Stomach (tissue), 8 donors: ENCODE results near the gene JAGN1. TPM values are rescaled to one million over a fixed set of nuclear protein-coding genes. Genes with fewer than 3 reads are reported as not detected.

ENCODE experiments used
- polyA plus RNA-seq, 3 donors: library from polyadenylated mRNA; stranded (reverse); fragments of 200-250 nt; gene quantifications; one replicate each; pipeline ENCODE4 v1.2.3, GENCODE V29; 2013
- small RNA-seq, 4 donors: library from RNA; depleted of rRNA; stranded (forward); fragments of <200 nt; gene quantifications; one replicate each; pipeline ENCODE3, GENCODE V24; 2016
- total RNA-seq, 5 donors: library from RNA; depleted of rRNA; stranded (reverse); fragments of >200 nt; gene quantifications; one replicate each; pipeline versions ENCODE4 v1.1.0 to v1.2.3, GENCODE V29; 2014 to 2016
- donor health status: healthy with polysubstance abuse.
- donor health status: Bipolar disorder and iron deficiency.
- donor health status: healthy.

JAGN1 gene
- total and polyA plus RNA-seq, 8 donors = 9.4 to 56.6 (median 26.5) TPM; not detected in 1

Small RNA genes lying within 50 kb of the gene (small RNA-seq; reads per million reads assigned to genes)
- gene RNU6-882P = 0 reads per million in 4 donors

Other genes with a start within 250 kb of the JAGN1 start
- 100 to 1,000 TPM in 1 of 5 donors, 10 to 100 TPM in 3, under 1 TPM in 1; 0.58 to 103 (median 35.2) TPM for gene MTMR14, start 241.1 kb upstream of the JAGN1 start, total RNA-seq
- 10 to 100 TPM; 18.6 to 30.7 (median 22.9) TPM for gene MTMR14, start 241.1 kb upstream of the JAGN1 start, polyA plus RNA-seq
- not detected for gene CPNE9, start 186.8 kb upstream of the JAGN1 start, total RNA-seq
- under 1 TPM in 2 of 3 donors, not detected in 1; 0.10 to 0.19 TPM for gene CPNE9, start 186.8 kb upstream of the JAGN1 start, polyA plus RNA-seq
- 10 to 100 TPM in 4 of 5 donors, 1 to 10 TPM in 1; 7.5 to 53.6 (median 15.1) TPM for gene BRPF1, start 158.9 kb upstream of the JAGN1 start, total RNA-seq
- 1 to 10 TPM; 4.1 to 5.6 (median 4.6) TPM for gene BRPF1, start 158.9 kb upstream of the JAGN1 start, polyA plus RNA-seq
- gene OGG1, start 140.7 kb upstream of the JAGN1 start, total RNA-seq = 10 to 100 TPM in 4 of 5 donors, 1 to 10 TPM in 1; 7.6 to 54.5 (median 22.0) TPM
- gene OGG1, start 140.7 kb upstream of the JAGN1 start, polyA plus RNA-seq = 10 to 100 TPM; 12.4 to 20.0 (median 15.1) TPM
- gene CAMK1, start 120.7 kb upstream of the JAGN1 start, total RNA-seq = 10 to 100 TPM; 14.3 to 61.1 (median 27.4) TPM
- gene CAMK1, start 120.7 kb upstream of the JAGN1 start, polyA plus RNA-seq = 10 to 100 TPM; 22.9 to 37.2 (median 23.2) TPM
- 10 to 100 TPM; 29.2 to 62.6 (median 31.2) TPM for gene TADA3, start 98.1 kb upstream of the JAGN1 start, total RNA-seq
- 10 to 100 TPM; 36.4 to 62.0 (median 61.0) TPM for gene TADA3, start 98.1 kb upstream of the JAGN1 start, polyA plus RNA-seq
- 100 to 1,000 TPM in 3 of 5 donors, 10 to 100 TPM in 2; 45.5 to 173 (median 129) TPM for gene ARPC4, start 97.5 kb upstream of the JAGN1 start, total RNA-seq
- 100 to 1,000 TPM in 2 of 3 donors, 10 to 100 TPM in 1; 69.4 to 180 (median 117) TPM for gene ARPC4, start 97.5 kb upstream of the JAGN1 start, polyA plus RNA-seq
- 100 to 1,000 TPM in 4 of 5 donors, 10 to 100 TPM in 1; 50.3 to 593 (median 210) TPM for gene TTLL3, start 80.3 kb upstream of the JAGN1 start, total RNA-seq
- gene TTLL3, start 80.3 kb upstream of the JAGN1 start, polyA plus RNA-seq = 10 to 100 TPM in 1 of 3 donors, 1 to 10 TPM in 2; 6.7 to 34.0 (median 7.8) TPM
- gene RPUSD3, start 46.6 kb upstream of the JAGN1 start, total RNA-seq = 10 to 100 TPM in 4 of 5 donors, 1 to 10 TPM in 1; 6.4 to 62.9 (median 19.3) TPM
- gene RPUSD3, start 46.6 kb upstream of the JAGN1 start, polyA plus RNA-seq = 10 to 100 TPM; 28.0 to 30.9 (median 30.5) TPM
- 1 to 10 TPM in 3 of 5 donors, not detected in 2; 1.5 to 3.3 (median 2.3) TPM for gene CIDEC, start 10.4 kb upstream of the JAGN1 start, total RNA-seq
- gene CIDEC, start 10.4 kb upstream of the JAGN1 start, polyA plus RNA-seq = 10 to 100 TPM in 1 of 3 donors, 1 to 10 TPM in 1, under 1 TPM in 1; 0.63 to 21.4 (median 1.7) TPM
- 100 to 1,000 TPM in 2 of 5 donors, 10 to 100 TPM in 3; 11.4 to 301 (median 60.1) TPM for gene IL17RE, start 12.2 kb downstream of the JAGN1 start, total RNA-seq
- 10 to 100 TPM; 10.3 to 22.0 (median 13.0) TPM for gene IL17RE, start 12.2 kb downstream of the JAGN1 start, polyA plus RNA-seq
- gene IL17RC, start 26.5 kb downstream of the JAGN1 start, total RNA-seq = 100 to 1,000 TPM in 3 of 5 donors, 10 to 100 TPM in 2; 20.1 to 284 (median 111) TPM
- gene IL17RC, start 26.5 kb downstream of the JAGN1 start, polyA plus RNA-seq = 10 to 100 TPM; 24.2 to 40.6 (median 25.5) TPM
- 10 to 100 TPM in 4 of 5 donors, 1 to 10 TPM in 1; 6.2 to 71.5 (median 23.9) TPM for gene CRELD1, start 43.2 kb downstream of the JAGN1 start, total RNA-seq
- gene CRELD1, start 43.2 kb downstream of the JAGN1 start, polyA plus RNA-seq = 10 to 100 TPM in 2 of 3 donors, 1 to 10 TPM in 1; 7.5 to 52.3 (median 21.6) TPM
- gene PRRT3, start 61.8 kb downstream of the JAGN1 start, total RNA-seq = 10 to 100 TPM in 1 of 5 donors, 1 to 10 TPM in 2, under 1 TPM in 2; 0.58 to 31.6 (median 5.4) TPM
- gene PRRT3, start 61.8 kb downstream of the JAGN1 start, polyA plus RNA-seq = under 1 TPM; 0.44 to 0.92 (median 0.80) TPM
- 10 to 100 TPM; 10.5 to 71.0 (median 34.1) TPM for gene EMC3, start 96.2 kb downstream of the JAGN1 start, total RNA-seq
- 10 to 100 TPM; 32.2 to 54.4 (median 38.3) TPM for gene EMC3, start 96.2 kb downstream of the JAGN1 start, polyA plus RNA-seq
- 10 to 100 TPM in 1 of 5 donors, 1 to 10 TPM in 4; 1.3 to 21.1 (median 6.1) TPM for gene FANCD2, start 135.8 kb downstream of the JAGN1 start, total RNA-seq
- 1 to 10 TPM in 2 of 3 donors, under 1 TPM in 1; 0.61 to 6.3 (median 5.3) TPM for gene FANCD2, start 135.8 kb downstream of the JAGN1 start, polyA plus RNA-seq
- not detected for gene FANCD2OS, start 217.6 kb downstream of the JAGN1 start, total RNA-seq
- gene FANCD2OS, start 217.6 kb downstream of the JAGN1 start, polyA plus RNA-seq = not detected
- gene BRK1, start 225.1 kb downstream of the JAGN1 start, total RNA-seq = 100 to 1,000 TPM in 1 of 5 donors, 10 to 100 TPM in 4; 14.5 to 130 (median 51.9) TPM
- gene BRK1, start 225.1 kb downstream of the JAGN1 start, polyA plus RNA-seq = 100 to 1,000 TPM; 175 to 262 (median 218) TPM